ENCODE data around the gene MEDAG. TPM values are rescaled to one million over a fixed set of nuclear protein-coding genes. Genes with fewer than 3 reads are reported as not detected.

MEDAG gene
- under 1 TPM; 0.38 to 0.59 TPM for total RNA-seq

DNA sequence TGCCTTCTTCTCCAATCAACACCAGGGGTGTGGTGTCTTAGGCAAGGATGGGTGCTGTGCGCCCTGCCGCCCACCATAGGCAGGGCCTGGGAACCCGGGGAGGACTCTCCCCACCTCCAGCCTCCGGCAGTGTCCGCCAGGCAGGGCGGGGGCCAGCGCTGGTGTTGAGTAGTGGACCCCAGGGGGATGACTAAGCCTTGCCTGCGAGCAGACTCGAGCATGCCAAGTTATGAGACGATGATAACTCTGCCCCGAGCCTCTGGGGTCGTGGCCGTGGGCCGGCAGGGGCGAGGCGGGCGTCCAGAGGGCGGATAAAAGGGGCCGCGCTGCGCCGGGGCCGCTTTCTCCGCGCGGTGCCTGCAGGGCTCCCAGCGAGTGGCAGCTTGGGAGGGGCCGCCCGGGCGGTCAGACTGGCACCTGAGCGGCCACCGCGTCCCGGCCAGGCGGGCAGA, at the start of gene MEDAG:
MEDAG (plus strand) TSS at position 340 of the 452 bp plus-strand sequence. CDS start 245 bp downstream, outside the sequence.
- H3K9me3 Mint-ChIP-seq (ENCODE audit: low read depth), result no peaks in the 10 kb centered on the region
- H3K4me3 Mint-ChIP-seq, result no peak within 1 kb of the TSS
- H3K27me3 Mint-ChIP-seq, result peaks cover 74% of the 10 kb centered on the region
- DNase-seq (no peak), ATAC-seq (no peak)
- H3K36me3 Mint-ChIP-seq, result no peaks in the 10 kb centered on the region
- CTCF ChIA-PET, result no interaction called here
- no peak within 1 kb of the TSS for H3K27ac Mint-ChIP-seq
- peaks cover 11% of the 10 kb centered on the region for H3K4me1 Mint-ChIP-seq

DNA sequence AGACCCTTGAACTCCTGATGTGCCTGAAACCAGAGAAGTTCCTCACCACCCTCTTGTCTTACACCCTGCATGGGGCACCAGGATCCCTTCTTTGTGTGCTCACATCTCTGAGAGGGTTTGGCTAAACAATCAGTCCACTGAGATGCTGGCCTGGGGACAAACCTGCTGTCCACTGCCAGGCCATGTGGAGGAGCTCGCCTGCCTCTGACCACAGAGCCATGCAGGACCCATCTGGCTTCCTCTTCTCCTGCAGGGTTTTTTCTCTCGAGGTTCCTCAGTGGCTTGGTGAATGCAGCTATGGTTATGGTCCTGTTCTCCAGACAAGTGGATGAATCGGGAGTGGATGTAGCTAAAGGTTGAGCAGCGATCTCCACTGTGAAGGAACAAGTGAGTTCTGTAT, 49.1 kb upstream of the MEDAG start:
- peaks cover 12% of the 10 kb centered on the region for H3K27me3 Mint-ChIP-seq
- no peak overlapping the region for H3K27ac Mint-ChIP-seq
- CTCF ChIA-PET, result interaction anchor here (3.5 kb wide), 1 partner anchor 9 kb away, joined by 20 read pairs; no protein-coding TSS in a partner anchor
- ATAC-seq, result no peak
- no peaks in the 10 kb centered on the region for H3K9me3 Mint-ChIP-seq (ENCODE audit: low read depth)
- H3K36me3 Mint-ChIP-seq, result no peaks in the 10 kb centered on the region
- no peak for DNase-seq
- no peak overlapping the region for H3K4me3 Mint-ChIP-seq
- H3K4me1 Mint-ChIP-seq, result no peaks in the 10 kb centered on the region

DNA sequence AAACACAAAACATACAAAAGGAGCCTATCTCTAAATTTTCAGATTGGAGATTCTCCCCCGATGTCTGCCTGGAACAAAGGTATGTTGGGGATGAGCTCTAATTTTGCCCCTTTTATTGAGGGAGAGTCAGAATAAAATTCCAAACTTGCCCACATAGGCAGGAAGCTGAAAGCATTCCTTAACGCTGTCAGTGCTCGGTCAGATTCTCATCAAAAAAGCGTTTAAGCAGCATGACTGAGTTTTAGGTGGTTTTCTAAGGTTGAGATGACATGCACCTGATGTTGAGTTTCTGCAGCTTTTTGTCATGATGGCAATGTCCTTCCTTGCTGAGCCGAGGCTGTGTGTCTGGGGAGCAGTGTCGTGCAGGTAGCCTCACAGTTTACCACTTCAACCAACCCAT, 48.4 kb upstream of the MEDAG start:
- H3K9me3 Mint-ChIP-seq (ENCODE audit: low read depth), result no peaks in the 10 kb centered on the region

DNA sequence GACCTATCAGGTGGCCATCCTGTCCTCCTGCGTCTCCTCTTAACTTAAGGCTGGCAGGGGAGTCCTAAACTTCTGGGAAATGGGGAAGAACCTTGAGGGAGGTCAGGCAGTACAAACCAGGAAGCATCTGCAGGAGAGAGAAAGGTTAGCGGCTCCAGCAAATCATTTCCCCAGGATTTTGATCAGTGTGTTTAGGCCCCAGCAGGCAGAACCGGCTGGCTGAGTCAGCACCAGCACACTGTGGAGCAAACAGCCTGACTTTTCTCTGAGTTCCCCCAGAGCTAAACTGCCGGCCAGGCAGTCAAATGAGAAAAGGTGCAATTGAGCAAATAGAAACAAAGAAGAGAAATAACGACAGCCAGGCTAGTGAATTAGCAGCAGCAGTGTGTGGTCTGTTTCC, 46.7 kb upstream of the MEDAG start:
- CTCF ChIA-PET, result no interaction called here
- Mint-ChIP-seq H3K4me1 (no peaks in the 10 kb centered on the region), H3K9me3 (ENCODE audit: low read depth) (no peaks in the 10 kb centered on the region), H3K27me3 (peaks cover 6% of the 10 kb centered on the region), H3K27ac (no peak overlapping the region), H3K4me3 (no peak overlapping the region), H3K36me3 (no peaks in the 10 kb centered on the region)
- DNase-seq (no peak), ATAC-seq (no peak)

More for the DNA sequence above, 48.4 kb upstream of the MEDAG start:
- CTCF ChIA-PET, result interaction anchor here (0.8 kb wide), 1 partner anchor 68 kb away, joined by 3 read pairs; no protein-coding TSS in a partner anchor
- no peak overlapping the region for H3K4me3 Mint-ChIP-seq
- ATAC-seq (no peak), DNase-seq (no peak)
- no peaks in the 10 kb centered on the region for H3K4me1 Mint-ChIP-seq
- no peak overlapping the region for H3K27ac Mint-ChIP-seq
- peaks cover 9% of the 10 kb centered on the region for H3K27me3 Mint-ChIP-seq
- H3K36me3 Mint-ChIP-seq, result no peaks in the 10 kb centered on the region

DNA sequence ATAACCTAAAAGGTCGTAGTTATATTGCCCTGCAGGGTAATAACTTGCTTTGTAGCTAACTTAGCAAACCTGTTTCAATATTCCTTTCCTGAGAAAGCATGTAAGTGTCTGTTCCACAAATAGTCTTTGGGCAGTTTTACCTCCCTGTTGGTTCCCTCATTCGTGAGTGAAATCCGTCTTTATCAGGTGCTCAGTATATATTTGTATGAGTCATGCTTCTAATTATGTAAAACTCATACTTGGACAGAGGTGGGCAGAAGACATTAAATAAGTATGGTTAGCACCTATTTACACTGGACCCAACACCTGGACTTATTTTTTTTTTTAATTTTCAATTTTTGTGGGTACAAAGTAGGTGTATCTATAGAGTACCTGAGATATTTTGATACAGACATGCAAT, 44.9 kb upstream of the MEDAG start:
- CTCF ChIA-PET, result no interaction called here
- Mint-ChIP-seq H3K36me3 (no peaks in the 10 kb centered on the region), H3K4me1 (peaks cover 2% of the 10 kb centered on the region), H3K9me3 (ENCODE audit: low read depth) (no peaks in the 10 kb centered on the region), H3K4me3 (no peak overlapping the region), H3K27me3 (peaks cover 13% of the 10 kb centered on the region), H3K27ac (no peak overlapping the region)
- ATAC-seq (no peak), DNase-seq (no peak)

DNA sequence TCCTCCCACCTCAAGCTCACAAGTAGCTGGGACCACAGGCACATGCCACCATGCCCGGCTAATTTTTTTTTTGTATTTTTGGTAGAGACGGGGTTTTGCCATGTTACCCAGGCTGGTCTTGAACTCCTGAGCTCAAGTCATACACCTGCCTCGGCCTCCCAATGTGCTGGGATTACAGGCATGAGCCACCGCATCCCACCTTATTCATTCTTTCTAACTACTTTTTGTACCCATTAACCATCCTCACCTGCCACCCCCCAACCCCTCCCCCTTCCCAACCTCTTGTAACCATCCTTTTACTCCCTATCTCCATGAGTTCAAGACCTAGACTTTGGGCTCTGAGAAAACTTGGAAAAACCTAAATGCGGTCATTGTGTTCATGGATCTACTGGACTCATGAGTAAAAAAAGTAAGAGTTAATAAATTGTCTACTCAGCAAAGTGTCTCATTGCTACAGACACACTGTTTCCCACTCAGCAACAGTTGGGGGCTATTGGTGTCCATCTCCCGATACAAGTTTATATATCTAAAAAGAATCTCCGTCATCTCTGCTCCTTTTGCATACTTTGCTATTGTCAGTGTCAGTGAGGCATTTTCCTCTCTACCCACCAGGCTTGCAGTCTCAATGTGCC, 44.1 kb upstream of the MEDAG start:
- H3K4me3 Mint-ChIP-seq, result no peak overlapping the region
- peaks cover 2% of the 10 kb centered on the region for H3K4me1 Mint-ChIP-seq
- H3K9me3 Mint-ChIP-seq (ENCODE audit: low read depth), result no peaks in the 10 kb centered on the region
- CTCF ChIA-PET, result no interaction called here
- ATAC-seq (no peak), DNase-seq (no peak)
- peaks cover 16% of the 10 kb centered on the region for H3K27me3 Mint-ChIP-seq
- no peak overlapping the region for H3K27ac Mint-ChIP-seq
- no peaks in the 10 kb centered on the region for H3K36me3 Mint-ChIP-seq

DNA sequence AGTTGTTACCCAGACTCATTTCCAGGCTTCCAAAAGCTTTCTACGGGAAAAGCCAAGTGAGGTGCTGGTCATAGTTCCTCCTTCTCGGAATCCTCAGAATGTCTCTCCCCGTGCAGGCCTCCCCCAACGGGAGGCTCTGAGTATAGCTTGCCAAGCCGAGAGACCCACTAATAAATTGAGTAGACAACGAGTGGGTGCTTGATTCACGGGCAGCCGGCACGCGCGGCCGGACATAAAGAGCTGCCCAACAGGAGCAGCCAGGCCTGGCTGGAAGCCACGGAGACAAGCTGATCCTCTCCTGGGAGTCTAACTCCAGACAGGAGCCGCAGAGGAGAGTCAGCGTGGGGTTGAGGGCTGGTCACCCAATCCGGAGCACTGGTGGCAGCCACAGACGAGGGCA, 43.4 kb upstream of the MEDAG start:
- ATAC-seq, result no peak
- Mint-ChIP-seq H3K27me3 (peaks cover 17% of the 10 kb centered on the region), H3K9me3 (ENCODE audit: low read depth) (no peaks in the 10 kb centered on the region), H3K4me1 (peaks cover 2% of the 10 kb centered on the region), H3K4me3 (no peak overlapping the region), H3K36me3 (no peaks in the 10 kb centered on the region), H3K27ac (no peak overlapping the region)
- no peak for DNase-seq
- CTCF ChIA-PET, result no interaction called here

DNA sequence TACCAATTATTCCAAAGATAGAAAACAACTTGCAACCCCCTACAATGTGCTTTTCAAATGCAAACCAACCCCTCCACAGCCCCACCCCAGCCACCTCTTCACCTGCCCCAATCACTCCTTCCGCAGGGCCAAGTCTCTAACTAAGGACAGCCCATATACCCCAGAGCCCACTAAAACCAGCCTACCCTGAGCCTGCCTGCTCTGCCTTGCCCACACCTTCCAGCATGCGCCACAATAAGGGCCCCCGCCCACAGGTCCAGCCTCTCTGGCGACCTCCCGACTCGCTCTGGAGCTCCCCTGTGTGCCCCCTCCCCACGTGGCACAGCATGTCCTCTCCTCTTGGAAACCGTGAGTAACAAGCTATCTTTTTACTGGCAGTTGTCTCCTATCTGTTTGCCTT, 42.8 kb upstream of the MEDAG start:
- CTCF ChIA-PET, result no interaction called here
- H3K27ac Mint-ChIP-seq, result no peak overlapping the region
- H3K4me3 Mint-ChIP-seq, result no peak overlapping the region
- DNase-seq (no peak), ATAC-seq (no peak)
- H3K9me3 Mint-ChIP-seq (ENCODE audit: low read depth), result no peaks in the 10 kb centered on the region
- peaks cover 16% of the 10 kb centered on the region for H3K27me3 Mint-ChIP-seq
- peaks cover 2% of the 10 kb centered on the region for H3K4me1 Mint-ChIP-seq
- no peaks in the 10 kb centered on the region for H3K36me3 Mint-ChIP-seq

DNA sequence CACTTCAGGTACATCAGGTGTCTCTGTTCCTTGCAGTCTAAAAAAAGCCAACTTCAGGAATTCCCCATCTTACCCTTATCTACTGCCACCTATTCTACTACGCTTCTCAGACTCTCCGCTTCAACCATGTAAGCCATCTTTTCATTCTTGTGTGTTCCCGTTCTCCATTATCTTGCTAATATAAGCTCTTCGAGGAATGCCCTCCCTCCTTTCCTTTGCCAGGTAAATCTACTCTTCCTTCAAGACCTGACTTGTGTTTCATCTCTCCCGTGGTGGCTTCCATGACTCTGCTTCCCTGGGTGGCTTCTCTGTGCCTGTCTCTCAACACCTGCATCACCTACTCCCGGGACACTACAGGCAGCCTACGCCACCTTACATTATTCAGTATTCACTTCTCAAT, 42.3 kb upstream of the MEDAG start:
- no peak overlapping the region for H3K4me3 Mint-ChIP-seq

DNA sequence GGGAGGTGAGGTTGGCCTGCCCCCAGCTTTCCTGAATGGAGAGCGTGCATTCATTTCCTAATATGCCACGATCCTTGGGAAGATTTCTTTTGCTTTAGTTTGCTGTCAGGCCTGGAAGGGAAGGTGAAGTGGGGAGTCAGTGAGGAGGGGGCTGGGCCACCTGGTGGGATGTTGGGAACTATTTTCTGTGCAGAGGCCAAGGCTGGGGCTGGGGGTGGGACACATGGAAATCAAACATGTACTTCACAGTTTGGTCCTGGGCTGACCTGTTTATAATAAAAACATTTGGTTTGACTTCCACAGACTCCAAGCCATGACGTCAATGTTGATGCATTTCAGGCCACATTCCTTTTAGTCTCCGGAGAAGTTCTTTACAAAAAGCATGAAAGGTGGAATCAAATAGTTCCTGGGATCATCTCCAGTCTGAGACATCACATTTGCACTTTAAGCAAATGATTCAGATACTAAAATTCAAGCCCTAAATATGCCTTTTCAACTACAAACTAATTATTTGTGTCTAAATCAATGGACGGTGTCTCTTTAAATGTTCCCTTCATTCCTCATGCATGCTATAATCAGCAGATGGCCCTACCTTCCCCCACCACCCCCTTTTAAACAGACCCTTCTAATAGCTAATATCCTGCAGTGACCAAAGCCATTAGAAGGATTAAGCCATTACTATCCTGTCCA, 41.5 kb upstream of the MEDAG start:
- DNase-seq (no peak), ATAC-seq (no peak)
- no peaks in the 10 kb centered on the region for H3K9me3 Mint-ChIP-seq (ENCODE audit: low read depth)
- H3K4me3 Mint-ChIP-seq, result no peak overlapping the region
- peaks cover 18% of the 10 kb centered on the region for H3K27me3 Mint-ChIP-seq
- H3K4me1 Mint-ChIP-seq, result peaks cover 2% of the 10 kb centered on the region
- no peak overlapping the region for H3K27ac Mint-ChIP-seq
- CTCF ChIA-PET, result interaction anchor here (0.7 to 2.6 kb wide), 9 partner anchors 9 to 386 kb away, joined by 3 to 20 read pairs (median 4); partner anchors contain the start of gene USPL1
- H3K36me3 Mint-ChIP-seq, result no peaks in the 10 kb centered on the region

More for the DNA sequence above, 42.3 kb upstream of the MEDAG start:
- CTCF ChIA-PET, result no interaction called here
- Mint-ChIP-seq H3K4me1 (peaks cover 2% of the 10 kb centered on the region), H3K27ac (no peak overlapping the region), H3K27me3 (peaks cover 16% of the 10 kb centered on the region), H3K36me3 (no peaks in the 10 kb centered on the region), H3K9me3 (ENCODE audit: low read depth) (no peaks in the 10 kb centered on the region)
- ATAC-seq (no peak), DNase-seq (no peak)

DNA sequence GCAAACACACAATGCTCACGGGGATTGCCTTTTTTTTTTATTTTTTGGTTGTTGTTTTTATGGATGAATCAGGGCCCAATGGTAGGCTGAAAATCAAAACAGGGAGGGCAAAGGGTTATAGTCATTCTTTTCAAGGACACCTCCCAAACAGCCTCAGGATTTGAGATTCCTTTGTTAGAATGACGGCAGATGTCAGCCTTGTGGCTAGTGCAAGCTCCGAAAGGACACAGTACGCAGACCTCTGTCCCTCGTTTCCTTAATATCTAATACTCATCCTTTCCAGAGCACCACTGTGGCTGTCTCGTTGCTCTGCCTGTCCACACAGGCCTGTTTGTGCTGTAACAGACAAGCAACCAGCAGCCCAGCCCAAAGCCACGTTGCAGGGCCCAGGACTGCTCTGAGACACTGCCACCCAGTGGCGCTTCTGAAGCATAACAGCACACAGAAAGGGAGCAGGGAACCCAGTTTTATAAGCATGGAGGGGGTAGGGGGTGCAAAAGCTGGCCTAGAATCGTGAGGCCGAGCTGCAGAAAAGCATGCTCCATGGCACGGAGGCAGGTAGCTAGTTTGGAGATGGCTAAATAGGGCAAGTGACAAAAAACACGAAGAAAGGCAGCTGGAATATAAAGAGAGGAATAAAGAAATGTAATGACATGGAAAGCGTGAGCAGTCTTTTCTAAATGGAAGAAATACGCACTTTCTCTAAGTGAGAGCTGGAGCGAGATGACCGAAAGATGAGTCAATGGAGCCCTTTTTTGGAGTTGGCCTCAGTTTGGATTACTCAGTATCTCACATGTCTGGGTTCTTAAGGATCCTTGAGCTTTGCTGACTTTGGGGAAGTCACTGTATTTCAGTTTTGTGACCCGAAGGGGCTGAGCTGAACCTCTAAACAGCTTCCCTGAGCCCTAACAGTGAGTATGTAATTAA, 40.7 kb upstream of the MEDAG start:
- ATAC-seq (peak; percentile 89), DNase-seq (peak; percentile 73)
- H3K4me1 Mint-ChIP-seq, result peaks cover 2% of the 10 kb centered on the region
- H3K9me3 Mint-ChIP-seq (ENCODE audit: low read depth), result no peaks in the 10 kb centered on the region
- H3K27me3 Mint-ChIP-seq, result peaks cover 17% of the 10 kb centered on the region
- CTCF ChIA-PET, result interaction anchor here (0.7 to 2.6 kb wide), 16 partner anchors 9 to 733 kb away, joined by 3 to 20 read pairs (median 4); partner anchors contain the start of gene USPL1
- H3K36me3 Mint-ChIP-seq, result no peaks in the 10 kb centered on the region
- H3K4me3 Mint-ChIP-seq, result no peak overlapping the region
- H3K27ac Mint-ChIP-seq, result no peak overlapping the region

DNA sequence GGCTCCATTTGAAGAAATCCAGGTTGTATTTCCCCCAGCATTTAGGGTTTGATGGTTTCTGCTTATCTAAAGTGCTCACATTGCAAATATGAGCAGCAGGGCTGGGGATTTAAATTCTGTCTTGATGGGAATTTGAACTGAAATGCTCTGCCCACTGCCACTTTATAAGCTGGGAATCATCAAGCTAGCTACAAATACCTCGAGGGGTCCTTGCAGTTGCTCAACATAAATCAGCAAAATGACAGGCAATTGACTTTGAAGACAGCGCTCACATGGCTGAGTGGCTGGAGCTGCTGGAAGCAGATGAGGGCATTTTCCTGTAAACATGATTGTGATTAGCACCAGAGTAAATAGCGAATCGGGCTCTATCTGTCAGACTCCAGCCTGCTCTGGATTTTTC, 39.4 kb upstream of the MEDAG start:
- Mint-ChIP-seq H3K9me3 (ENCODE audit: low read depth) (no peaks in the 10 kb centered on the region), H3K4me3 (no peak overlapping the region), H3K4me1 (peaks cover 2% of the 10 kb centered on the region), H3K36me3 (no peaks in the 10 kb centered on the region), H3K27ac (no peak overlapping the region), H3K27me3 (peaks cover 15% of the 10 kb centered on the region)
- DNase-seq (no peak), ATAC-seq (no peak)
- CTCF ChIA-PET, result interaction anchor here (1.6 to 2.6 kb wide), 5 partner anchors 7 to 734 kb away, joined by 3 to 20 read pairs (median 5); no protein-coding TSS in a partner anchor

DNA sequence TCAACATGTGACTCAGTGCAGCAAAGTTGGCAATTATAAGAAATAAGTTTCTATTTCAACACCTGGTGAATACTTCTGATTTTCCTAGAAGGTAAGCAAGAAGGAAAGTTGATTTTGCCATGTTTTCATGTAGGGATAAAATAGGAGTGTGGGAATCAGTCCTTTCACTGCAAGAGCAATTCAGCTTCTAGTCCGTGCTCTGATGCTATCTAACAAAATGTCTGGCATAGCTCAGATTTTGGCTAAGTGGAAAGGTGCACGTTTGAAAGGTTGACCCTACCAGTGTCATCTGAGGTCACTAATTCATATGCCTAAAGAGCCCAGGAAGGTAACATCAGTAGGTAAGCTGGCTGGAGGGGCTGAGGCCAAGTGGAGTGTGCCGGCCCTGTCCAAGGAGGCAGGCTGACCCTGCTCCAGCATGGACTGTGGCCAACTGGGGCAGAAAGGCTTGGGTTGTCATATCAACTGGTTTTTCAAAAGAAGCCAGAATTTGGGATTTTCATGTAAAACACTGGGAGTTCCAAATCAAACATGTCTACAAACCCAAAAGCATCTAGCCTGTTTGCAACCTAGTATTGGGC, 38.9 kb upstream of the MEDAG start:
- ATAC-seq, result no peak
- no peaks in the 10 kb centered on the region for H3K36me3 Mint-ChIP-seq
- peaks cover 2% of the 10 kb centered on the region for H3K4me1 Mint-ChIP-seq
- H3K27ac Mint-ChIP-seq, result no peak overlapping the region
- H3K27me3 Mint-ChIP-seq, result peaks cover 15% of the 10 kb centered on the region
- no peaks in the 10 kb centered on the region for H3K9me3 Mint-ChIP-seq (ENCODE audit: low read depth)
- CTCF ChIA-PET, result interaction anchor here (1.8 to 2.6 kb wide), 4 partner anchors 7 to 735 kb away, joined by 4 to 20 read pairs (median 7); no protein-coding TSS in a partner anchor
- H3K4me3 Mint-ChIP-seq, result no peak overlapping the region
- DNase-seq, result no peak
